HG03457 (cell line): ENCODE data around the gene MANF.
"Not testable (repeated sequence)": the region's sequence is repeated elsewhere in the genome, so short reads cannot be mapped to it uniquely, and the experiment has no call there.

Source experiments
- ATAC-seq: cut with Tn5 transposase; IDR thresholded peaks from one replicate; pipeline ENCODE4 v1.9.1; 2021; ENCODE audit warnings: moderate number of reproducible peaks; ENCODE audit not compliant: unreplicated experiment

The MANF gene

DNA sequence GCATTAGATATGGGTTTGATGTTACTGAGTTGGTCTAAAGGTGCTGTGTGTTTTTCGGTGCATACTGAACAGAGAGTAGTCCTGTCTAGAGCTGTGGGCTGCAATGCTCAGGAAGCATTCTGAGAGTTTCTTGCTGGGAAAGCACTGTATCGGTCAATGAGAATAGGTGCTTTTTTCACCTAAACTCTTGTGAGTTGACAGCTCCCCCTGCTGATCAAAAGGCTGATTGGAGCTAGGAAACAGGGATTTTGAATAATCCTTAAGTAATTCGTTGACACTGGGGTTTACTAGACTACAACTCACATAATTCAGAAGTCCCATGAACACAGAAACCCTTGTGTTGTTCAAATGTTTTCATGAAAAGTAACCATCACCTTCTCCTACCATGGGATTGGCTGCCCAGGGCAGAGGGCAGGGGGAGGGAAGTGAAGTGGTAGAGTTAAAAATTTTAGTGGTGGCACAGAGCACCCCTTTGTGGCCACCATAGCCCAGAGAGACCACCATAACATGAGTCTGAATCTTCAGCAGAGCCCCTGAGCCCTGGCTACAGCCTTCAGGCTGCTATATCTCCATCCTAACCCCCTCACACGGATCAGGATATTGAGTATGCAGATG, 13.0 kb upstream of the MANF start:
- ATAC-seq: no peak

DNA sequence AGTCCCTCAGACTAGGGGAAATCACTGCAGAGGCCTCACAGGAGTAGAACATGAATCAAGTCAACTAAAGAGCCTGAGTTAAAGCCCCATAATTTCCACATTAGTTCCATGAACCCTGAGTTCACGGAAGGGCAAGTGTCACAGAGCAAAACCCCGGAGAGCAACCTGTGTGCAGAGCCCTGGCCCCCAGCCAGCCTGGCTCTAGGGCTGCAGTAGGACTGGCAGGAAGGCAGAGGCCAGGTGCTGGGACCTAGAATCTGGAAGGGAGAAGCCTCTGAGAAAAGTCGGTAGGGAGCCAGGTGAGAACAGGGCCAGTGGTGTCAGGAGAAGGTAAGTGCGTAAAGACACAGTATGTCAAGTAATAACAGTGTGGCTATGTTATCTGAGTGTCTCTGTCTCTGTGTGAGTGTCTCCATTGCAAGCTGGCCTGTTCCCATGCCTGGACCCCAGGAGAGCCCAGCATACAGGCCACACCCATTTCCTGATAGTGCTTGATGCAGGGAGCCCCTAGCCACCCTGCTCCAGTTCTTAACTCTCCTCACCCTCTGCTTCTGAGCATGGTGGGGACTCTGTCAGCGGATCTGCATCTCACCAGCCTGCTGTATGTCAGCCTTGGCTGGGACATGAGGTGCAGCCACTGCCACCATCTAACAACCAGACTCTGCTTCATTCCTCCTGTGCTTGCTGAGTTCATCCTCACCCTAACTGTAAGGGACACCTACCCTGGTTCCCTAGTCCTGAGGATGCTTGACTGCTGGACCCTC, 11.3 kb upstream of the MANF start:
- ATAC-seq: no peak

DNA sequence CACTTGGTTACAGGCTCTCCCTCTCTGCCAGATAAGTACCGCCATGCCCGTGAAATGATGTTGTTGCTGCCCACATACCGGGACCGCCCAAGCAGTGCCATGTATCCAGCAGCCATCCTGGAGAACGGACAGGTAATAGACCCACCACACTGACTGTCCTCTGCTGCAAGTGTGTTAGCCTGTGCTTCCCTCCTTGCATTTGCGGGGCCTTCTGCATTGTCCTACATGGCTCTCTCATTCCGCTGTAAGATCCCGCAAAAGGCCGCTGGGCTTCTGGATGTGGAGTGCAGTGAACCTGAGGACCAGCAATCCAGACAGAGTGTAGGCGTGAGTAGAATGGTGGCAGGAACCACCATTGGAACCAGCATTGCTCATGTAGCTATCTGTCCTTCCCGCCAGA, 10.6 kb upstream of the MANF start:
- no peak for ATAC-seq

DNA sequence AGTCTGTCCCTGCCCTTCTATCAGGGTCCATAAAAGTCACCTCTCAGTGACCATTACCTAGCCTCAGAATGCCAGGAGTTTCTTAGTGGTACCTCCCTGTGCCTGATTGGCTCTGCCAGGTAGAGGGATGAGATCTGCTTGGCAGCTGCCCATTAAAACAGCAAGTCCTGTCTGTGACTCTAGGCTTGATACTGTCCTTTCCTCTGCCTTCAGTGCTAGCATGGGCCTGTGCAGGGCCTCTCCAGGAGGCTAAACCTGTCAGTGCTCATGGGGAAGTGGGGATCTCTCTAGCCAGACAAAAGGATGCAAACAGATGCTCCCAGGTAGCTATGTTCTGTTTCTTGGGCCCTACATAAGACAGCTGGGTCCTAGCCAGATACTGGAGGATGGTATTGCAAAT, 10.0 kb upstream of the MANF start:
- ATAC-seq: no peak

DNA sequence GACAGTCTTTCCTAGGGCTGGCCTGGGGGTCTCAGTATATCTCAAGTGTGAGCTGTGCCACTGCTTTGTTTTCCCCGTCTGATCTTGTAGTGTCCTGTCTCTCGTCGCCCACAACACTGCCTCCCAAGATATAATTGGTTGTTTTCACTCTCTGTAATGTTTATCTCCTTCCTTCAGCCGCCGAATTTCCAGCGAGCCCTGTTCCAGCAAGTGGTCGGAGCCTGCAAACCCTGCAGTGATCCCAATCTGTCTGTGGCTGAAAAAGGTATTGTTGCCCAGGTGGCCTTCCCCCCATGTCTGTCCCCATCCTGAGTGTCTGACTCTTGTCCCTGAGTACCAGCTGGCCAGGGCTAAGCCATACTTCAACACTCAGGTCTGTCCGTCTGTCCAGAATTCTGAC, 9.5 kb upstream of the MANF start:
- no peak for ATAC-seq

DNA sequence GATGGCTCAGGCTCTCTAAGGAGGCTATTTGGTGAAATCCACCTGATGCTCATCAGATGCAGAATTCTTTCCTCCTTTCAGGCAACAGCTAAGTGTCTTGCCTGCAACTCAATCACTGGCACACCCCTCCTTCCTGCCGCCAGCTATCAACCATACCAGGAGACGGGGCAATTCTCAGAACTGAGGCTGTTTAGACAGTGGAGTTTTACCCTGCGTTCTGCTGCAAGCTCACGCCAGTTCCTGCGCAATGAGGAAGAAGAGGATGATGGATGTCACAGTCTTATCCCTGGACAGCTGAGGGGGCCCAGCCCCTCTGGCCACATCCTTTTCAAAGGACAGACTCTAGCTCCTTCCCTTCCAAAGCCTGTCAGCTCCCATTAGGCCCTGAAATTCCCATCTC, 7.0 kb upstream of the MANF start:
- no peak for ATAC-seq

DNA sequence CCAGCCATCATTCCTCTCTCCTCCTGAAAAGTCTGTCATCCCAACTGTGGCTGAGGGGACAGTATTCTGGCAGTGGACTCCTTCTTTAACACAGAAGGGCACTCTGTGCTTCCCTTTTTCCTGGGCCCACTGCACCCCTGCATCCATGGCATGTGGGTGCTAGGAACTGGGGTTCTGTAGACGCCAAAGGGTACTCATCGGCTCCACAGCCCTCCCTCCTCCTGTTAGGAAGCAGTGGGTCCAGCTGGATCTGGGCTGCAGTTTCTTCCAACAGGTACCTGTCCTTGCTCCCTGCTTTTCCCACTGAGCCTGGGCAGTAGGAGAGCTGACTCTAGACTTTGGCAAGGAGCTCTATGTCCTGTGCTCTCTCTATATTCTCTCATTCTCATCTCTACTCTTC, 6.4 kb upstream of the MANF start:
- ATAC-seq: no peak

DNA sequence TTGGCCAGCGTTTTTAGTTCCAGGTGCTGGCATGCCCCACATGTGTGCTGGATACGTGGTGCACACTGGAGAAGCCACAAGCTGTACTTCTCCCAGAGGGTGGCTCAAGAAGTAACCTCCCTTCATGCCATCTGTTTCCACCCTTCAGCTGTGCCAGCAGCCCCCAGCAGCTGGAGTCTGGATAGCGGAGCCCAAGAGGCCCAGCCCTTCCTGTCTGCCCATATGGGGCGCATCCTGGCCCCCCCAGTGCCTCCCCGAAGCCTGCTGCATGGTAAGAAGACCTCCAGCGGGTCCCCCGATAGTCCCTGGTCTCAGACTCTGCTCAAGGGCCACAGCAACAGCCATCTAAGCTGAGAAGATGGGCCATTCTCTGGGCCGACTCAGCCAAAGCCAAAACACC, 5.8 kb upstream of the MANF start:
- ATAC-seq: no peak

DNA sequence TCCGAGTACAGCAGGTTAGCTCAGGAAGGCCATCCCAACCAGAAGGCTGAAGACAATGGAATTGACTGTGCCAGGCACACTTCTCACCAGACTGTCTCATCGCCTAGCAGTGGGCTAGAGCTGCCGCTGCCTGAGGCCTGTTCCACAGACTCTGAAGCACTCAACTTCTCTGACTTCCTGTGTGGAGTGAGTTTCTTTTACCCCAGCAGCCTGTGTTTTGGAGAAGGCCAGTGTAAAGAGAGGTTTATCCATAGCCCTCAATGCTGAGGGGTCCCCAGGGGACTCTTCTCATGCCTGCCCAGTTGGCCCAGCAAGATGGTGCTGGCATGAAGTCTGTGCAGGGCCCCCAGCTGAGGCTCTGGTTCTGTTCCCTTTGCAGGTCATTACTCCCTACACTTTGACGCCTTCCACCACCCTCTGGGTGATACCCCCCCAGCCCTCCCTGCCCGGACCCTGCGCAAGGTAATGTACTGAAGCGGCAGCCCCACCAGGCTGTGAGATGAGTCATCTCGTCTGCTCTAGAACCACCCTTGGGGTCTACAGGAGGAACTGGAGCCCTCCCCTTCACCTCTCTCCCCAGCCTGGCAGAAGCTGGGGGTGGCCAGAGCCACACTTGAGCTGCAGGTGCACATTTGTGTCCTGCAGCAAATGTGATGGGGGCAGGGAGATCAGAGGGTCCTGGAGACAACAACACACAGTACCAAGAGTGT, 5.2 kb upstream of the MANF start:
- ATAC-seq: no peak

DNA sequence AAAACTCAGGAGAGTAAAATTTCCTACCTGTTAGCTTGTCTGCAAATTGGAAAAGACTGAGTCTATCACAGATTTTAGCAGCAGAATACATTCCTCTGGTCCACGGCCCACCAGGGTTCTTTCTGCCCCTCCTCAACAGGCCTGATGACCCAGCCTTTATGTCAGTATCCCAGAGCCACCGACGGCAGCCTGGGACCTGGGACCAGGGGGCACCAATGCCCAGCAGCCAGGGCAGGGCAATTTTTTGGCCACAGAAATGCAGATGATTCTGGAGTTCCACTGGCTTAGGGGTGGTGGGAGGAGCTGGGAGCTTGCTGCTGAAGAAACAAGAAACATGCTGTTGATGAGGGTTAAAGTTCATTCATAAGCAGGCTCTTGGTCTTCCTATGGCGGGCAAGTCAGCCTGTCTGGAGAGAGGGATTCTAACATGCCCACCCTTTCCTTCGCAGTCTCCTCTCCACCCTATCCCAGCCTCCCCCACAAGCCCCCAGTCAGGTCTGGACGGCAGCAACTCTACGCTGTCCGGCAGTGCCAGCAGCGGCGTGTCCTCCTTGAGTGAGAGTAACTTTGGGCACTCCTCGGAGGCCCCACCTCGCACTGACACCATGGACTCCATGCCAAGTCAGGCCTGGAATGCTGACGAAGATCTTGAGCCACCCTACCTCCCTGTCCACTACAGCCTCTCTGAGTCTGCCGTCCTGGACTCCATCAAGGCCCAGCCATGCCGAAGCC, 4.3 kb upstream of the MANF start:
- no peak for ATAC-seq

DNA sequence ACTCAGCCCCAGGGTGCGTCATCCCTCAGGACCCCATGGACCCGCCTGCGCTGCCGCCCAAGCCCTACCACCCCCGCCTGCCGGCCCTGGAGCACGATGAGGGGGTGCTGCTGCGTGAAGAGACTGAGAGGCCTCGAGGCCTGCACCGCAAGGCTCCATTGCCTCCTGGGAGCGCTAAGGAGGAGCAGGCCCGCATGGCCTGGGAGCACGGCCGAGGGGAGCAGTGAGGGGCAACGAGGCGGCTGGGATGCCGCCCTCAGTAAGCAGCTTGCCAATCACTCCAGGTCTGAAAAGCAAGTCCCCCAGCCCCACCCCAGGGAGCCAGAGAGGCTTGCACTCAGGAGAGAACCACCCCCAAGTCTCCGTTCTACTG, 3.8 kb upstream of the MANF start:
- ATAC-seq: no peak

DNA sequence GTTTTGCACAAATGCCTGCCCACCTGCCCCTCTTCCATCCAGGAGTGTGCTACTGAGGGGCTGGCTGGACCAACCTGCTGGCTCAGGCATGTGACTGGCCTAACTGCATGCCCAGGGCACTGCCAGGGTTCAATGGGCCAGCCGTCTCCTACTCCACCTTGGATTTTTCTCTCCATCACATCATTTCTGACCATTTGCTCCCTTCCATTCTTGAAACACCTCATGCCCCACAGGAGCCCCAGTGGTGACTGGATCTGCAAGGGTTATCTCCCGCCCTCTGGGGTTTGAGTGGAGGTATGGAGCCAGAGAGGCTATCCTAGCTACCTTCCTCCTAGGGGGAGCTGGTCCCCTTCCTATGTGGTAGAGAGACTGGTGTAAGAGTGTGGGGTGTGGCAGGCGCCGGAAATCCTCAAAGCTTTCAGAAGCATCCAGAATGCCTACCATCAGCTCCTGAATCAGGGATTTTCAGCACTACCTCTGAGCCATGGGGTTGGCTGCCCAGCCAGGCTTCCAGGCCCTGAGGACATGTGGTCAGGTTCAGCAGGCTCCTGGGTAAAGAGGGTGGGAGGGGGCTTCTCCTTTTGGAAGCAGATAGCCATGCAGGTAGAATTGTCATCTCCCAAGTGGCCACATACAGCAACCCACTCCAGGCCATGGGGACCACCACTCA, 2.9 kb upstream of the MANF start:
- ATAC-seq: no peak

DNA sequence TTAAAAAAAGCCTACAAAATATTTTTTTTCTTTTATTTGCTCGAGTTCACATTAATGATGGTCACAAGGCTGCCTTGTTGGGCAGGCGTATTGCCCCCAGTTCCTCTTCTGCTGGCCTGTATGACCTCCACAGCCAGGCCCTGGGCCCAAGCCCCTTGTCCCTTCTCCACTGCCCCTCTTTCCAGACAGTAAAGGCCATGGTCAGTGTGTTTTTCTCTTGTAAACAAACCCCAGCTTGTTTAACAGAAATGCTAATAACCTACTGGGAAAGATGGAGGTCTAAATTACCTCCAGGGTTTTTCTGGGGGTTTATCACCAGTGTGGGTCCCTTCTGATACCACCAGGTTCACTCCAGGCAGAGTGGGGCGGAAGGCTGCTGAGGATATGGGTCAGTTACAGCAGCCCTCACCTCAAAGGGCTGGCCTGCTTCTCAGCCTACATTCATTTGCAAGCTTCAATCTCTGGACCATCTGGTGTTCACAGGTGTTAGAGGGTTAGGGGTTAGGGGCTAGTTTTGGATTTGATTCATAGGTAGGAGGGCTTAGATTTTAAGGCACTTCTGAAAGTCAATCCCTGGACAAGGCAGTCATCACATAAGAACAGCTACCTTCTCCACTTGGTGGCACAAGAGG, 2.0 kb upstream of the MANF start:
- no peak for ATAC-seq

DNA sequence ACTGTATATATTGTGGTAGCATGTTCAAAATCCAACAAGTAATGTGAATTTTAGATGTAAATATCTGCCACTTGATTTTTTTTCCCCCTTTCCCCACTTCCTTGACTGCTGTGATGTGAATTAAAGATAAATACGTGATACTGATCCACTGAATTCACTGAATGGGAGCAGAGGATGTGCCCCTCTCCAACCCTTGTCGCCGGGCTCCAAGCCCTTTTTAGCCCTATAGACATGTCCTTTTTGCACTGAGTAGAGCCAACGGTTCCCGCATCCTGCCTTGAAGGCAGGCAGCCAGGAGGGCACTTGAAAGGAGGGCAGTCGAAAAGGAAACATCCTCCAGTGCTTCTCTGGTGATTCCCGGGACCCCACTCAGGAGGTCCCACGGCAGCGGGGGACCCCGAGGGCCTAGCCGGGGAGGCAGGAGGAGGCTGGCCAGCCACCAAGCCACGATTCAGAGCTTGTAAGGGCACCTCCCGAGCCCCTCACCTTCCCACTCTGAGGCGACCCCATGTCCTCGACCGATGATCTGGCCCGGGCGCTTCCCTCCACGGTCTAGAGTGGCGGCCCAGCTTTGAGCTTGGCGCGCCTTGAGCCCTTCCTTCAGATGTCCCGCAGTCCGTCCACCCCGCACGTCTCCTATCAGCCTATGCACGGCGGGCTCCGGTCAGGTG, 901 bp upstream of the MANF start:
- no peak for ATAC-seq

DNA sequence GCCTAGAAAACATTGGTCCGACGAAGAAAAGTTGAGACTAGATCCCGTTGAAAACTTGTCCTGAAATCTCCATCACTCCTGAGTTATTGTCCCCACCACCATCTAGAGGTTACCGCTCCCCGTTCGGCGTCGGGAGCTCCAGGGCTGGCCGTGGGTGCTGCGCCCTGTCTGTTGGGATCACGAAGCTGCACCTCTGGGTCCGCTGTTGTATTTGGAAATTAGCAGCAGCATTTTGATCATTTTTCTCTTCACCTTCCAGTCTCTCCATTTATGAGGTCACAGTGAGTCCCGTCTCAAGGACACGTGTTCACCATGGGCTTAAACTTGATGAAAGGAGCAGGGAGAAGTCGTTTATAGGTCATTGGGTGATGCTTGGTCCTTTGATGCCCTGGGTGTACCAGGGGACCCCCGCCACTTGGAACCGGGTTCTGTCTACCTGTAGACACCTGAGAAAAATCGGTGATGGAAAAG, 565 bp downstream of the MANF start:
- no peak for ATAC-seq

DNA sequence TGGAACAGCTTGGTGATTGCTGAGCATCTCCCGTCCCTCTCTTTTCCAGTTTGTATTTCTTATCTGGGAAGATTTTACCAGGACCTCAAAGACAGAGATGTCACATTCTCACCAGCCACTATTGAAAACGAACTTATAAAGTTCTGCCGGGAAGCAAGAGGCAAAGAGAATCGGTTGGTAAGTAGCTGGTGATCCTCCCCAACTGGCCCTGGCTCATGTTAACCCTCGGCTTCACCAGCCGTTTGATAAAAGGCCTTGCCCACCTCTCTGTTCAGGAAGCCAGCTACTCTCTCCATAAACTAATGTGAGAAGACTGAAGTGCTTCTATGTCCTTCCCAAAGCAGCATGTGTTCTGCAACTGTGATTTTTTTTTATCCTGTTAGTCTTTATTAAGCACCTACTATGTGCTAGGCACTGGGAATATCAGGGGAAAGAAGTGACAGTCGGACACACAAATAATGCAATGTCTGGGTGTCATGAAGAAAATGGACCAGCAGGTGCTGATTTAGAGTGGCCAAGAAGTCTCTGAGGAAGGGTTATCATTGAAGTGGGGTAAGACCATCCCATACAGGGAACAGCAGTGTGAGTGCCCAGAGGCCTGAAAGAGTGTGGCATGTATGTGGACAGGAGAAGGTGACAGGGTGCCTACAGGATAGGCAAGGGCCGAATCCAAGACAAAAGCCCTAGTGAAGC, 1.2 kb downstream of the MANF start:
- ATAC-seq: no peak

DNA sequence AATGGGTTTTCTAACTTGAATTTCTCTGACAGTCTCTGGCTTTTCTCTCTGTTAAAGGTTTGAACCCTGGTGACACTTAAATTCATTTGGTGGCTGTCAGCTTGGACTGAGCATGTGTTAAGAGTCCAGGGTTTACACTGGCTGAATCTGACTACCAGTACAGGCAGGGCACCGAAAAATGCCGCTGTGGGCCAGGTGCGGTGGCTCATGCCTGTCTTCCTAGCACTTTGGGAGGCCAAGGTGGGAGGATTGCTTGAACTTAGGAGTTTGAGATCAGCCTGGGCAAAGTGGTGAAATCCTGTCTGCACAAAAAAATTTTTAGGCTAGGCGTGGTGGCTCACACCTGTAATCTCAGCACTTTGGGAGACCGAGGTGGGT, 1.8 kb downstream of the MANF start:
- ATAC-seq: no peak

DNA sequence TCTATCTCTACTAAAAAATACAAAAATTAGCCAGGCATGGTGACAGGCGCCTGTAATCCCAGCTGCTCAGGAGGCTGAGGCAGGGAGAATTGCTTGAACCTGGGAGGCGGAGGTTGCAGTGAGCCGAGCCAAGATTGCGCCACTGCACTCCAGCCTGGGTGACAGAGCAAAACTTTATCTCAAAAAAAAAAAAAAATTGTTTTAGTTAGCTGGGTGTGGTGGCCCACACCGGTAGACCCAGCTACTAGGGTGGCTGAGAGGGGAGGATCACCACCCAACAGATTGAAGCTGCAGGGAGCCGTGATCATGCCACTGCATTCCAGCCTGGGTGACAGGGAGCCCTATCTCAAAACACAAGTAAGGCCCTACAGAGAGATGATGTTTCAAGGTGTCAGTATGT, 2.2 kb downstream of the MANF start:
- not testable (repeated sequence) for ATAC-seq

DNA sequence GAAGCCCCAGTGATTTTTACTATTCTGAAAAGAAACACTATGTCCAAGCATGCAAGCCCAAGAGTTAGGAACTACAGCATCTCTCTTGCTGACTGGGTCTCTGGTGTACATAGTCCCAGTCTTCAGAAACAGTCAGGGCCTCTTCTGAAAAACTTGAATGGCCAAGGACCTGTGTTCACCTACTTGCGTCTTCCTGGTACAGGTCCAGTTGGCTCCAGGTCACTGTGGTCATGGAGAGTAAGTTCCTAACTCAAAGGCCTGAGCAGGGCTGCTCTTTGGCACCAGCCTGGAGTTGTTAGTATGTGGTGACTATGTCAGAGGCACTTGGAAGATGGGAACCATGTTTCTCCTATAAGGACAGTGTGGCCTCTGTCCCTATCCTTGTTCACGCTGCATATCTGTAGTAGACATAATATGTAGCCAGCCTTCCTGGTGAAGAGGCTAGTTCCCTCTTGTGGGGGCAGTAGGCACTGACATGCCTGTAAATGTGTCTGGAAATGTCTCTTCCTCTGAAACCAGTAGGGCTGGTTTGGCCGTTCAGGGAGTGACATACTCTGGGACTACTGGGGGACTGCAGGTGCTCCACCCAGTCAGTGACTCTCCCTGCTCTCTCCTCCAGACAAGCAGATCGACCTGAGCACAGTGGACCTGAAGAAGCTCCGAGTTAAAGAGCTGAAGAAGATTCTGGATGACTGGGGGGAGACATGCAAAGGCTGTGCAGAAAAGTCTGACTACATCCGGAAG, 3.4 kb downstream of the MANF start:
- ATAC-seq: no peak
